Measurements from ENCODE around the gene ARHGEF2. TPM values are rescaled to one million over a fixed set of nuclear protein-coding genes. Genes with fewer than 3 reads are reported as not detected.

The ARHGEF2 gene
- total RNA-seq, 1 experiment from 2014 or later = 96.1 TPM

DNA sequence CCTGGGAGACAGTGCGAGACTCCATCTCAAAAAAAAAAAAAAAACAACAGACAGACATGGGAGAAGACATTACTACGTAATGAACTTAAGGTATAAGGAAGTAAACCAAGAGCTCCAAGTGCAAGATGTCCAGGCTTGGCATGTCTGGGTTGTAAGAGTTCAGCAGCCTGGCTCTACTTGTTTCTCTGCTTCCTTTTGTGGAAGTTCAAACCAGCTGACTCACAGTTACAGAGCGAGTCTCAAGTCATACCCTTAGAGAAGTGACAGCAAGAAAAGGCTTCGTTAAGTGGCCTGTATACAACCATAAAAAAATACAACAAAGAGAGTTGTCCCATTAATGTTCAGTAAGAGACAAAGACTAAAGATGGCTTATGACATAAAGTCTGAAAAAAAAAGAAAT lies 68.5 kb downstream of the ARHGEF2 start:
- no peak for DNase-seq (ENCODE audit: low read depth, low spot score)
- in situ Hi-C loops (cut with HindIII; ENCODE audit: low pct_unique_long_range_greater_than_20kb, low sequenced_read_pairs) = no loop called here

DNA sequence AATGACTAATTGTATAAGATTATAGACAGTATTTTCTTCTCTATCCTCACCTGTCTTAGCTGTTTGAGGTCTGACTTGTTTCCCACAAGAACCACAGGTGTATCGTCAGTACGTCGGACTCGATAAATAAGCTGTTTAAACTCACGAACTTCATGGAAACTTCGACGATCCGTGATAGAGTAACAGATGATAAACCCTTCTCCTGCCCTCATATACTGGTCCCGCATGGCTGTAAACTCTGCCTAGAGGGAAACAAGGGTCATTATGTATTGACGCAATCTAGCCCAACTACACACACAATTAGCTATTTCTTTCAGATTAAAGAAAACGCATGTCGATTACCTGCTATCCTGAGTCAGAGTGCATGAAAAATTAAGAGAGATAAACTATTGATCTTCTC lies 74.1 kb downstream of the ARHGEF2 start:
- DNase-seq (ENCODE audit: low read depth, low spot score) = no peak
- in situ Hi-C loops (cut with HindIII; ENCODE audit: low pct_unique_long_range_greater_than_20kb, low sequenced_read_pairs) = no loop called here

DNA sequence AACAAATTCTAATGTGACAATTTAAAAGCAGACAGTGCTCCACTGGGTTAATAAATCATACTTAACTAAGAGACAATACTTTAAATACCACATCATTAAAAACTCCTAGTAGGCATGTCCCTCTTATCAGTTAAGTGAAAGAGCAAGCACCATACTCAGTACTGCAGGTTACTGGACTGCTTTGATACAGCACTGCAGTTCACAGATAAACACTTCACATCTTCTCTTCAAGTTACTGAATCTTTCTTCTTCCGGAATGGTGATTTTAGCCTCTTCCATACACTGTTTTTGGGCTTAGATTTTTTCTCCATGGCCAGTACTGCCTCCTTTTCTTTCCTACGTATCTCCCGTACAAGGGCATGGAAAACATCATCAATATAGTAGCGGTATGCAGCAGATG lies 78.2 kb downstream of the ARHGEF2 start:
- in situ Hi-C loops (cut with HindIII; ENCODE audit: low pct_unique_long_range_greater_than_20kb, low sequenced_read_pairs) = no loop called here
- DNase-seq (ENCODE audit: low read depth, low spot score) = no peak

DNA sequence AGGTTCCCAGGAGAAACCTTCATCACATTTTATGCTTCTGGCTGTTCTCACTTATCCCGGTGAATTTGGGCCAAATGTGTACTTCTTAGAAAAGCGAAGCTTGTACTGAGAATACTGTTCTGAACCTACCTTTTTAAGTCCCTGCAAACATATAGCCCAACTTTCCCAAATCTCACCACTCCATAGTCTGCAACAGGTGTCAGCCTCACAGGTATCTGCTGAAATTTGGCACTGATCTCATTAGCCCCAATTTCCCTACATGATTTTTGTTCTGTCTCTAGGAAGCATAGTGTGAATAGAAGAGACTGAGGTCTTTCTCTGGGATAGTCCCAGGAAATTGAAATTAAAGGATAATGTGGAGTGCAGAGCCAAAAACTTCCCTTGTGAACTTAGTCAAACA lies 78.7 kb downstream of the ARHGEF2 start:
- in situ Hi-C loops (cut with HindIII; ENCODE audit: low pct_unique_long_range_greater_than_20kb, low sequenced_read_pairs) = no loop called here
- no peak for DNase-seq (ENCODE audit: low read depth, low spot score)

DNA sequence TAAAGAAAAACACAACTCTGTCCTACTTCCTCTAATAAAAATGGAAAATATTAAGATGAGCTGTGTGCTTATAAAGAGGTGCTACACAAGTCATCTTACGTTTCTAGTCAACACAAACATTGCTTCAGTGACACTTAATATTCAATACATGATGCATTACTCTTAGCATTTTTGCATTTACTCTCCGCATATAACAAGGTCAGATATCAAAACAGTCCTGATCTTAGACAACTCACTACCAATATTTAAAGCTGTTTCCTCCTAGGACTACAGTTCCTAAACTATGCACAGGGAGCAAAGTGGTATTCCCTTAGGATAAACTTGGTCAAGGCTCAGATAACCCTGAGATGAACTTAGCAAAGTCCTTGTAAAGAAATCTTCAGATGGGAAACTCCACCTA lies 79.5 kb downstream of the ARHGEF2 start:
- no peak for DNase-seq (ENCODE audit: low read depth, low spot score)
- in situ Hi-C loops (cut with HindIII; ENCODE audit: low pct_unique_long_range_greater_than_20kb, low sequenced_read_pairs) = no loop called here

DNA sequence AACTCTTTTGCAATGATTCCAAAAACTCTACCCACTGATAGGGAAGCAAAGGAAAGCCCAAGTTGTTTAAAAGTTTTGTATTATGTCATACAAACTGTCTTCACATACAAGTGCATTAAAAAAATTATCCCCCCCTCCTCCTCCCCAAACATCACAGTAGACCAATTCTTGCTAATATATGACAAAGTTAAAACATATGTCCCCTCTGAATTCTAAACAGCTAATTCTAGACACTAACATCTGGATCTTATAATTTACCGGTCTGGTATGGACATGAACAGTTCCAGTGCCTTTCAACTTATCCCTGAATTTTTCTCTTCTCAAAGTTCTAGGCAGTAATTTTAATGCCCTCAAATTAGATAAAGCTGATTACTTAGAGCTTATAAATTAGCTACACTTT lies 80.6 kb downstream of the ARHGEF2 start:
- in situ Hi-C loops (cut with HindIII; ENCODE audit: low pct_unique_long_range_greater_than_20kb, low sequenced_read_pairs) = no loop called here
- no peak for DNase-seq (ENCODE audit: low read depth, low spot score)

Small RNA genes within 50 kb of the gene (small RNA-seq; reads per million reads assigned to genes)
- 0 reads per million in 2 experiments for gene MIR6738
- 0 reads per million in 2 experiments for gene SCARNA4
- 6.3 to 49.4 reads per million in 2 experiments for gene SNORA80E

Other genes starting within 250 kb of the ARHGEF2 start
- 15.9 and 16.7 TPM in 2 replicates for gene GON4L, start 121.3 kb downstream of the ARHGEF2 start, total RNA-seq (2014; rRNA removed; shearing (Covaris generic))
- gene SYT11, start 119.0 kb downstream of the ARHGEF2 start, total RNA-seq (2014; rRNA removed; shearing (Covaris generic)) = 1.9 and 2.2 TPM in 2 replicates
- 18.2 and 21.6 TPM in 2 replicates for gene RIT1, start 67.2 kb downstream of the ARHGEF2 start, total RNA-seq (2014; rRNA removed; shearing (Covaris generic))
- 28.1 and 32.1 TPM in 2 replicates for gene KHDC4, start 44.1 kb downstream of the ARHGEF2 start, total RNA-seq (2014; rRNA removed; shearing (Covaris generic))
- gene RXFP4, start 36.9 kb downstream of the ARHGEF2 start, total RNA-seq (2014; rRNA removed; shearing (Covaris generic)) = not detected in 2 replicates
- gene SSR2, start 42.4 kb upstream of the ARHGEF2 start, total RNA-seq (2014; rRNA removed; shearing (Covaris generic)) = 350 and 401 TPM in 2 replicates
- 22.7 and 23.3 TPM in 2 replicates for gene UBQLN4, start 75.3 kb upstream of the ARHGEF2 start, total RNA-seq (2014; rRNA removed; shearing (Covaris generic))
- gene LAMTOR2, start 76.2 kb upstream of the ARHGEF2 start, total RNA-seq (2014; rRNA removed; shearing (Covaris generic)) = 56.1 and 61.7 TPM in 2 replicates
- gene RAB25, start 82.6 kb upstream of the ARHGEF2 start, total RNA-seq (2014; rRNA removed; shearing (Covaris generic)) = not detected in 2 replicates
- 3.0 and 3.4 TPM in 2 replicates for gene MEX3A, start 103.9 kb upstream of the ARHGEF2 start, total RNA-seq (2014; rRNA removed; shearing (Covaris generic))
- gene LMNA, start 136.2 kb upstream of the ARHGEF2 start, total RNA-seq (2014; rRNA removed; shearing (Covaris generic)) = 515 and 576 TPM in 2 replicates
- gene SEMA4A, start 175.0 kb upstream of the ARHGEF2 start, total RNA-seq (2014; rRNA removed; shearing (Covaris generic)) = 0.11 and 1.3 TPM in 2 replicates
- 26.0 and 26.6 TPM in 2 replicates for gene SLC25A44, start 215.6 kb upstream of the ARHGEF2 start, total RNA-seq (2014; rRNA removed; shearing (Covaris generic))
- 60.3 and 64.4 TPM in 2 replicates for gene PMF1, start 234.5 kb upstream of the ARHGEF2 start, total RNA-seq (2014; rRNA removed; shearing (Covaris generic))